BJ (cell line): Measurements from ENCODE around the gene TEAD4. TPM values are rescaled to one million over a fixed set of nuclear protein-coding genes. Genes with fewer than 3 reads are reported as not detected.

Experiments
- CTCF ChIA-PET: fragments of 350-600 bp; formaldehyde crosslinking; extraction: SDS; loops from one replicate; lab custom pipeline; 2021; ENCODE audit warnings: antibody characterized with exemption, inconsistent platforms; lab: Yijun Ruan, JAX
- POLR2A ChIA-PET: fragments of 300-600 bp; sonication (Branson Sonifier 250); formaldehyde crosslinking; extraction: SDS; loops from one replicate; lab custom pipeline; 2021; ENCODE audit warnings: antibody characterized with exemption; lab: Charles Lee
- DNase-seq: peaks from one replicate; pipeline ENCODE4 v3.0.0-alpha.2; 2011; ENCODE audit warnings: low read depth
- H3K27me3 ChIP-seq: 2 replicates; pipeline ENCODE4 v1.6.0; 2011; ENCODE audit warnings: low read length; ENCODE audit not compliant: control insufficient read depth, insufficient read depth
- H3K36me3 ChIP-seq: 2 replicates; pipeline ENCODE4 v1.5.1; 2011; ENCODE audit warnings: low read length; ENCODE audit not compliant: control insufficient read depth, insufficient read depth
- H3K4me3 ChIP-seq: 2 replicates; pipeline ENCODE4 v1.5.1; 2011; ENCODE audit warnings: low read depth, mild to moderate bottlenecking, control low read depth, low read length
- polyA plus RNA-seq: library from polyadenylated mRNA; depleted of rRNA; stranded (reverse); fragments of >200 nt; gene quantifications from 2 replicates; pipeline ENCODE4 v1.2.3, GENCODE V29; 2011
- TF ChIP-seq, protein P1 (sequence below): IDR thresholded peaks from 2 replicates; pipeline ENCODE4 v1.5.1; 2011; ENCODE audit warnings: low read depth, mild to moderate bottlenecking, control low read depth, inconsistent platforms, low read length, moderate library complexity; ENCODE audit not compliant: insufficient read depth

The TEAD4 gene
- polyA plus RNA-seq, 1 experiment = 30.2 TPM

GRCh38 chr12:3049611-3050249 lies 90.5 kb downstream of the TEAD4 start:
- POLR2A ChIA-PET = no interaction called here
- no peak for DNase-seq

GRCh38 chr12:3054374-3054773 lies 95.2 kb downstream of the TEAD4 start:
- CTCF ChIA-PET = interaction anchor here (1.2 to 3.7 kb wide), 3 partner anchors 13 to 20 kb away, joined by 3 to 11 read pairs (median 5); no protein-coding TSS in a partner anchor
- no peak for DNase-seq
- no peaks in the 10 kb centered on the region for H3K36me3 ChIP-seq

More at GRCh38 chr12:3049611-3050249, 90.5 kb downstream of the TEAD4 start:
- H3K27me3 ChIP-seq = peaks cover 5% of the 10 kb centered on the region
- CTCF ChIA-PET = interaction anchor here (0.6 to 1.3 kb wide), 3 partner anchors 8 to 243 kb away, joined by 3 to 4 read pairs (median 3); no protein-coding TSS in a partner anchor
- H3K36me3 ChIP-seq = no peaks in the 10 kb centered on the region
- TF ChIP-seq, protein P1, sequence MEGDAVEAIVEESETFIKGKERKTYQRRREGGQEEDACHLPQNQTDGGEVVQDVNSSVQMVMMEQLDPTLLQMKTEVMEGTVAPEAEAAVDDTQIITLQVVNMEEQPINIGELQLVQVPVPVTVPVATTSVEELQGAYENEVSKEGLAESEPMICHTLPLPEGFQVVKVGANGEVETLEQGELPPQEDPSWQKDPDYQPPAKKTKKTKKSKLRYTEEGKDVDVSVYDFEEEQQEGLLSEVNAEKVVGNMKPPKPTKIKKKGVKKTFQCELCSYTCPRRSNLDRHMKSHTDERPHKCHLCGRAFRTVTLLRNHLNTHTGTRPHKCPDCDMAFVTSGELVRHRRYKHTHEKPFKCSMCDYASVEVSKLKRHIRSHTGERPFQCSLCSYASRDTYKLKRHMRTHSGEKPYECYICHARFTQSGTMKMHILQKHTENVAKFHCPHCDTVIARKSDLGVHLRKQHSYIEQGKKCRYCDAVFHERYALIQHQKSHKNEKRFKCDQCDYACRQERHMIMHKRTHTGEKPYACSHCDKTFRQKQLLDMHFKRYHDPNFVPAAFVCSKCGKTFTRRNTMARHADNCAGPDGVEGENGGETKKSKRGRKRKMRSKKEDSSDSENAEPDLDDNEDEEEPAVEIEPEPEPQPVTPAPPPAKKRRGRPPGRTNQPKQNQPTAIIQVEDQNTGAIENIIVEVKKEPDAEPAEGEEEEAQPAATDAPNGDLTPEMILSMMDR = no peak
- no peak overlapping the region for H3K4me3 ChIP-seq

DNA sequence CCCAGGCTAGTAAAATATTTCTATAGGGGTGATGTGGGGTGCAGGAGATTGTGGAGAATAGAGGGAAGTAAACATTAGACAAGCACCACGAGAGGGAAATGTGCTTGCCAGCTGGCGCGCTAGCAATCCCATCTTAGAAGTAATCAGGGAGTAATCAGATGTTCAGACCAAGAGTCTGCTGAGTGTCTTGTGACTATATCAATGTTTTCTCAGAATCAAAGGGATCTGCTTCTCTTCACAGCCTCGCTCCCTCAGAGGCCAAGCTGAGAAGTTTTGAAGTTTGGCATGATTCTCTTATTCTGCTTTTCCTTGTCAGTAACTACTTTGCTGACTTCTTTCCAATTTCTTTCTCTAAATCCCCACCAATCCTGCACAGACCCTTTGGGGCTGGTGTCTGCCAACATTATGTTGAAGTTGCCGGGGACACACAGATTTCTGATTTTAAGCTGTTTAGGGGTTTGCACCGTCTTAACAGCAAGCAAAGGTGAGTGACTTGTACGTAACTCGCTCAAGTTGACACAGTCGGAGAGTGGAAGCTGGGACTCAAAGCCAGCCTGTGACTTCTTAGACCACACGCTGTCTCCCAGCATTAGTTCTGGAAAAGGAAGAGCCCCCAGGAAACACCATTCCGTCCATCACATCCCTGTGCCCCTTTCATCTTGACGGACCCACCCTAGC lies 96.0 kb downstream of the TEAD4 start:
- peaks cover 3% of the 10 kb centered on the region; the same call in 1 of the 2 replicates for H3K27me3 ChIP-seq
- no peaks in the 10 kb centered on the region for H3K36me3 ChIP-seq
- no peak for DNase-seq
- TF ChIP-seq, protein P1 = no peak
- CTCF ChIA-PET = interaction anchor here (1.2 to 3.7 kb wide), 3 partner anchors 13 to 21 kb away, joined by 3 to 11 read pairs (median 5); no protein-coding TSS in a partner anchor
- no peak overlapping the region for H3K4me3 ChIP-seq
- POLR2A ChIA-PET = no interaction called here

More at GRCh38 chr12:3054374-3054773, 95.2 kb downstream of the TEAD4 start:
- peaks cover 5% of the 10 kb centered on the region for H3K27me3 ChIP-seq
- POLR2A ChIA-PET = no interaction called here
- TF ChIP-seq, protein P1 = no peak
- no peak overlapping the region for H3K4me3 ChIP-seq

- DNase-seq = no peak
- Histone ChIP-seq H3K36me3 (no peaks in the 10 kb centered on the region), H3K27me3 (peaks cover 2% of the 10 kb centered on the region; the same call in 1 of the 2 replicates), H3K4me3 (no peak overlapping the region)
- CTCF ChIA-PET = interaction anchor here (1.5 to 3.7 kb wide), 2 partner anchors 17 to 22 kb away, joined by 5 to 11 read pairs; no protein-coding TSS in a partner anchor
- TF ChIP-seq, protein P1 = no peak
- POLR2A ChIA-PET = no interaction called here
Observed at GRCh38 chr12:3055704-3056467, 96.7 kb downstream of the TEAD4 start.

- Histone ChIP-seq H3K36me3 (no peaks in the 10 kb centered on the region), H3K27me3 (peaks cover 7% of the 10 kb centered on the region), H3K4me3 (no peak overlapping the region)
- peak; percentile 55 for DNase-seq
- ChIA-PET CTCF (interaction anchor here (0.8 to 2.0 kb wide), 5 partner anchors 12 to 214 kb away, joined by 3 to 15 read pairs (median 6); no protein-coding TSS in a partner anchor), POLR2A (no interaction called here)
- TF ChIP-seq, protein P1 = no peak
Observed at GRCh38 chr12:3061059-3061458, 101.9 kb downstream of the TEAD4 start.
